GM03348 (cell line): ENCODE results near the gene MAP1LC3B2.

Experiments used
- DNase-seq: peaks from one replicate; pipeline ENCODE4 v3.0.0; 2012; ENCODE audit warnings: low spot score

MAP1LC3B2 gene

GRCh38 chr12:116559162-116559935 is at the start of gene MAP1LC3B2:
Gene MAP1LC3B2, plus strand, starts transcription at chr12:116559381. Its CDS starts 16,562 bp downstream, at chr12:116575943.
- DNase-seq = peak; percentile 56

- DNase-seq = no peak
Observed at GRCh38 chr12:116513944-116514343, 45.2 kb upstream of the MAP1LC3B2 start.

- DNase-seq = no peak
Observed at GRCh38 chr12:116515684-116516083, 43.5 kb upstream of the MAP1LC3B2 start.

- DNase-seq = no peak
Observed at GRCh38 chr12:116516657-116517056, 42.5 kb upstream of the MAP1LC3B2 start.

- DNase-seq = no peak
Observed at GRCh38 chr12:116517431-116518045, 41.6 kb upstream of the MAP1LC3B2 start.

- no peak for DNase-seq
Observed at GRCh38 chr12:116520225-116520760, 38.9 kb upstream of the MAP1LC3B2 start.

GRCh38 chr12:116520801-116521471 is 38.2 kb upstream of the MAP1LC3B2 start:
- peak; percentile 58 for DNase-seq

GRCh38 chr12:116524311-116524710 is 34.9 kb upstream of the MAP1LC3B2 start:
- no peak for DNase-seq

- no peak for DNase-seq
Observed at GRCh38 chr12:116524964-116525379, 34.2 kb upstream of the MAP1LC3B2 start.

- peak; percentile 89 for DNase-seq
Observed at GRCh38 chr12:116525418-116526001, 33.7 kb upstream of the MAP1LC3B2 start.

GRCh38 chr12:116528065-116528464 is 31.1 kb upstream of the MAP1LC3B2 start:
- peak; percentile 28 for DNase-seq

GRCh38 chr12:116528498-116528897 is 30.7 kb upstream of the MAP1LC3B2 start:
- peak; percentile 40 for DNase-seq

GRCh38 chr12:116529048-116529447 is 30.1 kb upstream of the MAP1LC3B2 start:
- peak; percentile 55 for DNase-seq

GRCh38 chr12:116529686-116530085 is 29.5 kb upstream of the MAP1LC3B2 start:
- no peak for DNase-seq

- no peak for DNase-seq
Observed at GRCh38 chr12:116532428-116532827, 26.8 kb upstream of the MAP1LC3B2 start.

GRCh38 chr12:116532986-116533342 is 26.2 kb upstream of the MAP1LC3B2 start:
- DNase-seq = no peak

GRCh38 chr12:116533343-116534251 is 25.6 kb upstream of the MAP1LC3B2 start:
- DNase-seq = peak; percentile 86

- DNase-seq = no peak
Observed at GRCh38 chr12:116534311-116535121, 24.7 kb upstream of the MAP1LC3B2 start.

- DNase-seq = no peak
Observed at GRCh38 chr12:116535241-116535640, 23.9 kb upstream of the MAP1LC3B2 start.
